Body of pancreas (tissue), 4 donors: ENCODE results near the gene C16orf78.

Source experiments
- POLR2A ChIP-seq, 3 donors: fragments of 450-650 bp; IDR thresholded peaks; one replicate each; pipeline ENCODE4 v1.6.1; 2016; ENCODE audit warnings: antibody characterized with exemption in 3 of 3, mild to moderate bottlenecking in 2 of 3
- TF ChIP-seq, protein P1 (sequence below), 7 experiments: fragments of 450-650 bp in 4 of 7; fragments of 200-600 bp in 3 of 7; sonication (generic) in 3 of 7; IDR thresholded peaks; one replicate each; pipeline ENCODE4 v1.5.1; 2016 to 2019; ENCODE audit warnings: antibody characterized with exemption in 7 of 7

DNA sequence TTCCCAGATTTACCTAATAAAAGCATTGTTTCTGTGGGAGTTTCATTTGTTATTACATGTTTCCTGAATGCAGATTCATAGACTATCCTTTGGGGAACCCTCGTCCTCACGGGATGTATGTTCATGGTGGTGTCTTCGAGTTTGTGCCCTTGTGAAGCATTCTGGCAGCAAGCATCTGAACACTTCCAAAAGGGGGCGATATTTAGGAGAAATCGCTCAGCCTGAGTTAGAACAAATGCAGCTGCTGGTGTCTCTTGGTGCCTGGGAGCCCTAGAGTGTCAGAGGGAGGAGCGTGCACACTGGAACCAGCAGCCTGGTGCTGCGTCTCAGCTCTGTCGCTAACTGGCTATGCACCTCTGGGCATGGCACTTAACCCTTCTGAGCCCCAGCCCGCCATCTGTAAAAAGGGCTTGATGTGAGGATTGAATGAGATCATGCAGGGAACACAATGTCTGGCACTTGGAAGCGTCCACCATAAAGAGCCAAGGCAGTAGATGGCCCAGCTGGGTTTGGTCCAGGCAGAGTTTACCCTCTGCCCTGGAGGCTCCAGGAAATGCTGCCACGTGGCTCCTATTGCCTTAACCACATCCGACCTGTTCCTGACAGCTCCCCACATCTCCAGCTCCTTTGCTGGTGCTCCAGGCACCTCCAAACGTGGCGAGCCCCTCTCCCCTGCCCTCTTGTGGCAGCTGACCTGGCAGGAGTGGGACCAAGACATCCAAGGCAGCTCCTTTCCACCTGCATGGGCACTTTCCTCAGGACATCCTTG is 25.0 kb upstream of the C16orf78 start:
- TF ChIP-seq, protein P1, sequence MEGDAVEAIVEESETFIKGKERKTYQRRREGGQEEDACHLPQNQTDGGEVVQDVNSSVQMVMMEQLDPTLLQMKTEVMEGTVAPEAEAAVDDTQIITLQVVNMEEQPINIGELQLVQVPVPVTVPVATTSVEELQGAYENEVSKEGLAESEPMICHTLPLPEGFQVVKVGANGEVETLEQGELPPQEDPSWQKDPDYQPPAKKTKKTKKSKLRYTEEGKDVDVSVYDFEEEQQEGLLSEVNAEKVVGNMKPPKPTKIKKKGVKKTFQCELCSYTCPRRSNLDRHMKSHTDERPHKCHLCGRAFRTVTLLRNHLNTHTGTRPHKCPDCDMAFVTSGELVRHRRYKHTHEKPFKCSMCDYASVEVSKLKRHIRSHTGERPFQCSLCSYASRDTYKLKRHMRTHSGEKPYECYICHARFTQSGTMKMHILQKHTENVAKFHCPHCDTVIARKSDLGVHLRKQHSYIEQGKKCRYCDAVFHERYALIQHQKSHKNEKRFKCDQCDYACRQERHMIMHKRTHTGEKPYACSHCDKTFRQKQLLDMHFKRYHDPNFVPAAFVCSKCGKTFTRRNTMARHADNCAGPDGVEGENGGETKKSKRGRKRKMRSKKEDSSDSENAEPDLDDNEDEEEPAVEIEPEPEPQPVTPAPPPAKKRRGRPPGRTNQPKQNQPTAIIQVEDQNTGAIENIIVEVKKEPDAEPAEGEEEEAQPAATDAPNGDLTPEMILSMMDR (IDR thresholded peaks at IDR 0.05), result no peak
- no peak for TF ChIP-seq POLR2A (IDR thresholded peaks at IDR 0.05)
